Neural progenitor cell (in vitro differentiated cells): Measurements from ENCODE around the gene DISC1. TPM values are rescaled to one million over a fixed set of nuclear protein-coding genes. Genes with fewer than 3 reads are reported as not detected.

Source experiments
- DNase-seq: peaks from one replicate; pipeline ENCODE4 v3.0.0-alpha.2; 2016; ENCODE audit warnings: low spot score
- H2AFZ ChIP-seq: fragments of 200-600 bp; sonication (generic); replicated peaks from 2 replicates; pipeline ENCODE4 v1.6.1; 2016; ENCODE audit warnings: antibody characterized with exemption
- H3F3A ChIP-seq: fragments of 200-600 bp; sonication (generic); 2 replicates; pipeline ENCODE4 v1.6.1; 2016; ENCODE audit warnings: antibody characterized with exemption, low read depth
- H3K27ac ChIP-seq: fragments of 200-600 bp; sonication (generic); 2 replicates; pipeline ENCODE4 v1.5.1; 2016; ENCODE audit warnings: mild to moderate bottlenecking
- H3K27me3 ChIP-seq: fragments of 200-600 bp; sonication (generic); 2 replicates; pipeline ENCODE4 v1.6.1; 2016; ENCODE audit warnings: mild to moderate bottlenecking, moderate library complexity
- H3K36me3 ChIP-seq: fragments of 200-600 bp; sonication (generic); 2 replicates; pipeline ENCODE4 v1.5.1; 2016
- H3K4me1 ChIP-seq: fragments of 200-600 bp; sonication (generic); 2 replicates; pipeline ENCODE4 v1.6.1; 2016; ENCODE audit warnings: mixed run types
- H3K4me2 ChIP-seq: fragments of 200-600 bp; sonication (generic); 2 replicates; pipeline ENCODE4 v1.6.1; 2016
- H3K4me3 ChIP-seq: fragments of 200-600 bp; sonication (generic); 2 replicates; pipeline ENCODE4 v1.5.1; 2016
- H3K79me2 ChIP-seq: fragments of 200-600 bp; sonication (generic); 2 replicates; pipeline ENCODE4 v1.6.1; 2016; ENCODE audit warnings: low read depth
- H3K9ac ChIP-seq: fragments of 200-600 bp; sonication (generic); 2 replicates; pipeline ENCODE4 v1.6.1; 2016
- H3K9me3 ChIP-seq: fragments of 200-600 bp; sonication (generic); 2 replicates; pipeline ENCODE4 v1.5.1; 2016; ENCODE audit warnings: low read depth
- H4K20me1 ChIP-seq: fragments of 200-600 bp; sonication (generic); 2 replicates; pipeline ENCODE4 v1.6.1; 2016; ENCODE audit warnings: low read depth
- H3K27ac Mint-ChIP-seq: 3 replicates; pipeline ENCODE4 v1.8.0; 2021; ENCODE audit warnings: mixed read lengths
- H3K27me3 Mint-ChIP-seq: 2 replicates; pipeline ENCODE4 v1.8.0; 2022; ENCODE audit warnings: low read depth, mild to moderate bottlenecking, inconsistent platforms, moderate library complexity, mixed read lengths; ENCODE audit not compliant: insufficient read depth
- H3K36me3 Mint-ChIP-seq: 3 replicates; pipeline ENCODE4 v1.8.0; 2021; ENCODE audit warnings: mixed read lengths
- H3K4me1 Mint-ChIP-seq: 3 replicates; pipeline ENCODE4 v1.8.0; 2021; ENCODE audit warnings: mixed read lengths
- H3K4me3 Mint-ChIP-seq: 3 replicates; pipeline ENCODE4 v1.8.0; 2021; ENCODE audit warnings: mild to moderate bottlenecking, moderate library complexity, mixed read lengths
- H3K9me3 Mint-ChIP-seq: 3 replicates; pipeline ENCODE4 v1.8.0; 2020; ENCODE audit warnings: mixed read lengths
- CTCF ChIP-seq: fragments of 200-600 bp; sonication (generic); IDR thresholded peaks from 2 replicates; pipeline ENCODE4 v1.5.1; 2017; ENCODE audit warnings: antibody characterized with exemption, mild to moderate bottlenecking
- EZH2 ChIP-seq: fragments of 200-600 bp; sonication (generic); IDR thresholded peaks from 2 replicates; pipeline ENCODE4 v1.6.1; 2017; ENCODE audit warnings: antibody characterized with exemption, mild to moderate bottlenecking, moderate library complexity
- EZH2phosphoT487 ChIP-seq: fragments of 200-600 bp; sonication (generic); IDR thresholded peaks from 2 replicates; pipeline ENCODE4 v1.6.1; 2017; ENCODE audit warnings: antibody characterized with exemption
- total RNA-seq: library from RNA; depleted of rRNA; stranded (reverse); fragments of >200 nt; gene quantifications from 2 replicates; pipeline ENCODE4 v1.2.3, GENCODE V29; 2015; ENCODE audit warnings: low replicate concordance

Gene DISC1
- total RNA-seq, 1 donor from 2014 or later = 1.8 TPM

DNA sequence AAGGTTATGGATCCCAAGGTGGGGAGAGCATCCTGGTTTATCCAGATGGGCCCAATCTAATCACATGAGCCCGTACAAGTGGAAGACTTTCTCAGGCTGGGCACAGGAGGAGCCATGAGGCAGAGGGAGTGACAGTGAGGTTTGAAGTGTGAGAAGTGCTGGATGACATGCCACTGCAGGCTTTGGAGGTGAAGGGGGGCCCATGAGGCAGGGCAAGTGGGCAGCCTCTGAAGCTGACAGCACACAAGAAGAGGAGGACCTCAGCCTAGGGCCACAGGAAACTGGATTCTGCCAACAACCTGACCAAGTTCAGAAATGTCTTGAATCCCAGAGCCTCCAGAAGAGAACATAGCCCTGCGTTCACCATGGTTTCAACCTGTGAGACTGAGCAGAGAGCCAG lies 311.6 kb downstream of the DISC1 start:
- Mint-ChIP-seq H3K36me3 (no peaks in the 10 kb centered on the region), H3K4me1 (peaks cover 79% of the 10 kb centered on the region), H3K9me3 (peaks cover 4% of the 10 kb centered on the region), H3K4me3 (no peak overlapping the region), H3K27me3 (peaks cover 6% of the 10 kb centered on the region), H3K27ac (peak overlapping the region; percentile 10)
- TF ChIP-seq EZH2phosphoT487 (no peak), EZH2 (no peak), CTCF (no peak)
- Histone ChIP-seq H3K79me2 (no peaks in the 10 kb centered on the region), H4K20me1 (no peaks in the 10 kb centered on the region), H3K9me3 (no peaks in the 10 kb centered on the region), H3K4me3 (no peak overlapping the region), H3K4me1 (peaks cover 28% of the 10 kb centered on the region), H2AFZ (no peak overlapping the region), H3K27ac (no peak overlapping the region), H3K36me3 (no peaks in the 10 kb centered on the region), H3F3A (peaks cover 11% of the 10 kb centered on the region), H3K9ac (no peak overlapping the region), H3K4me2 (no peak overlapping the region), H3K27me3 (no peaks in the 10 kb centered on the region)
- DNase-seq = no peak

DNA sequence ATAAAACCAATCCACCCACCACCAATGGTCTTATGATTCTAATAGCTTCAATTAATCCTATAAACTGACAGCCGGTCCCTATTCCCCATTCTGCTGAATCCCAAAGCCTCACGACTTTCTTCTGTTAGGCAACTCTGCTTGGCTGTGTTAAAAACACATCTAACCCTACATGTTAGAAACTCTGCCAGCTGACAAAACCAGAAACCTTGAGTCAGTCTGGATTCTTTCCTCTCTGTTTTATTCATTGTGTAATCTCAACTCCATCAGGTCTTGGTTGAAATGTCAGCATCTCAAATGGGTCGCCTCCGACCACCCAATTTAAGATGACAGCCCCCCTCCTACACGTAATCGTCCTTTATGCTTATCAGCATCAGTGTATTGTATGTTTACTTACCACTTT lies 312.1 kb downstream of the DISC1 start:
- peaks cover 8% of the 10 kb centered on the region for H3K27me3 Mint-ChIP-seq
- H3K27ac Mint-ChIP-seq = peak overlapping the region; percentile 36
- Histone ChIP-seq H3K9me3 (no peaks in the 10 kb centered on the region), H3K9ac (no peak overlapping the region), H3K4me1 (peaks cover 28% of the 10 kb centered on the region), H3K4me3 (no peak overlapping the region), H3K4me2 (no peak overlapping the region), H2AFZ (no peak overlapping the region), H3K36me3 (no peaks in the 10 kb centered on the region), H3K27me3 (no peaks in the 10 kb centered on the region), H3F3A (peaks cover 11% of the 10 kb centered on the region), H3K27ac (no peak overlapping the region), H4K20me1 (no peaks in the 10 kb centered on the region), H3K79me2 (no peaks in the 10 kb centered on the region)
- no peaks in the 10 kb centered on the region for H3K9me3 Mint-ChIP-seq
- H3K4me3 Mint-ChIP-seq = no peak overlapping the region
- TF ChIP-seq EZH2 = no peak
- TF ChIP-seq EZH2phosphoT487 = no peak
- no peak for TF ChIP-seq CTCF
- peaks cover 81% of the 10 kb centered on the region for H3K4me1 Mint-ChIP-seq
- DNase-seq = no peak
- no peaks in the 10 kb centered on the region for H3K36me3 Mint-ChIP-seq

DNA sequence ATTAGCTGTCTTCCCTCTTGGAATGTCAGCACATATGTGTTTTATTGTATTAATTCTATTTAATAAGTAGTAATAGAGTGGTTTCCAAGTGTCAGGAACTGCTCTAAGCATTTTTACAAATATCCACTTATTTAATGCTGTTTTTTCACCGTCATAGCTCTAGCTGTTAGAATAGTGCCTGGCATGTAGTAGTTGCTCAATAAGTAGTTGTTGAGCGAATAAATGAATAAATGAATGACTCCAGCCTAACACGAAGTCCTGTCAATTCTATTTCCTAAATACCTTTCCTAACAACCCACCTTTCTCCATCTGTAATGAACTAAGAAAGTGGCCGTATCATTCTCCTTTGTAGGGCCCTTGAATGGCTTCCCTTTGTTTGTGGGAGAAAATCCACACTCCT lies 312.5 kb downstream of the DISC1 start:
- Histone ChIP-seq H3F3A (peaks cover 11% of the 10 kb centered on the region), H3K27ac (no peak overlapping the region), H3K9me3 (no peaks in the 10 kb centered on the region), H4K20me1 (no peaks in the 10 kb centered on the region), H3K9ac (no peak overlapping the region), H2AFZ (no peak overlapping the region), H3K36me3 (no peaks in the 10 kb centered on the region), H3K4me3 (no peak overlapping the region), H3K4me2 (no peak overlapping the region), H3K4me1 (peaks cover 27% of the 10 kb centered on the region), H3K27me3 (no peaks in the 10 kb centered on the region), H3K79me2 (no peaks in the 10 kb centered on the region)
- Mint-ChIP-seq H3K9me3 (no peaks in the 10 kb centered on the region), H3K4me1 (peaks cover 80% of the 10 kb centered on the region), H3K36me3 (no peaks in the 10 kb centered on the region), H3K4me3 (no peak overlapping the region), H3K27me3 (peaks cover 8% of the 10 kb centered on the region), H3K27ac (no peak overlapping the region)
- TF ChIP-seq CTCF (no peak), EZH2phosphoT487 (no peak), EZH2 (no peak)
- DNase-seq = no peak
